NCI-H187 treated with DMSO at 0.1 percent for 48 hours (cell line): Measurements from ENCODE around the gene DHDDS.

ENCODE experiments used
- DNase-seq: peaks from one replicate; lab custom pipeline; 2025; lab: John Stamatoyannopoulos, UW

Gene DHDDS

DNA sequence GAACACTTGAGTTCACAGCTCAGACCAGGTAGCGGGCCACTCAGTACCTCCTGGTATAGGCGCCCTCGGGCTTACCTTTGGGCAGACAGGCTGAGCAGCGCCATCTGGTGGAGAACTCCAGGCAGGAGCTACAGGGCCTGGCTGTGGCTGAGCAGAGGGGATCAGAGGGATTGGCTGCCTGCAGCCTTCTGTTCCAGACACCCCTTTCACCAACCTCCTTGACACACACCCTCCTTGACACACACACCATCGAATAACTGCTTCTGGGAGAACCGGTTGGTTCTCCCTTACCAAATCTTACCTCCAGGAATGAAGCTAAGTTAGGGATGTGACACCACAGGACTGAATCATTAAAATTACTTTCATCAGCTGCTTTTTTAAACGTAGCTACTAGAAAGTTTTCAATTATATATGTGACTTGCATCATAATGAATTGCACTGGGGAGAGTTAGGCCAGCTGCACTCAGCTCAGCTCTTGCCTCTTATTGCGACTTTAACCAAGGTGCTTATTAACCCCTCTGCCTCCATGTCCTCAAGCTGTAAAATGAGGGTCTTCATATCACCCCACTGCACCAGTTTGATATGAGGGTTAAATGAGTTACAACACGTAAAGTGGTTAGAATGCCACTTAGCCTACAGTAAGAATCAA, 14.9 kb upstream of the DHDDS start:
- DNase-seq: no peak

DNA sequence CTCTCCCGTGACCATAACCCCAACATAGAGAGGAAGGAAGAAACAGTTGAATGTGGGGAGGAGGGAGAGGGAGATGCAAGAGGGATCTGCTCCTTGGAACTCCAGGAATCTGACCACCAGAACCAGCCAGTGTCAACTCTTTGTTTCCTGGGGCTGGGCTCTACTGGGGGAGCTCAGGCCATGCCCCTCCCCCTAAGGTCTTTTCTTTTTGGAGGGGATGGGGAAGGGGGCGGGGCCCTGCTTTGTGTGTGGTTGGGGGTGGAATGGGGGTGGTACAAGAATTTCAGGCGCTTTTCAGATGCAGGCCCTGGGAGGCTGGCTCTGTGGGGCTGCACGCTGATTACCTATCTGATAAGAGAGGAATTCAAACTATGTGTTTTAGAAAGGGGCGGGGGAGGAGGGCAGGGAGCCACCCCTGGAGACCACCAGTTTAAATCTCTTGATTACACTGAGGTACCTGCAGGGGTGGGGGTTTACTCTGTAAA, 13.2 kb upstream of the DHDDS start:
- DNase-seq: no peak

DNA sequence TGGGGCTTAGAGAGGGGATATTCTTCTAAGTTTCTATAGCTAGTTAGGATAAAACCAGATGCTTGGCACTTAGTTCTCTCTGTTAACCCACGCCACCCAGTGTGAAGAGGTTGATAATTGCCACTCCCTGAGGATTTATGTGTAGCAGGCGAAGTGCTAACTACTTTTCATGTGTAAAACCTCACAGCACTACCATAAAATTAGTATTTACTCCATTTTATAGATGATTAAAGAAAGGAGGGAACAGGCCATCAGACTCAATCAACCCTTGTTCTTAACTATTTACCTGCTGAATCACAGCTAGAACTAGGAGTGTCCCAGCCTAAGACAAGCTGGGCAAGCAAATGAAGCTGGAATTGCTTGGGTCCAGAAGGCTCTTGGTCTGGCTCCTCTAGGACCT, 12.6 kb upstream of the DHDDS start:
- DNase-seq: no peak

DNA sequence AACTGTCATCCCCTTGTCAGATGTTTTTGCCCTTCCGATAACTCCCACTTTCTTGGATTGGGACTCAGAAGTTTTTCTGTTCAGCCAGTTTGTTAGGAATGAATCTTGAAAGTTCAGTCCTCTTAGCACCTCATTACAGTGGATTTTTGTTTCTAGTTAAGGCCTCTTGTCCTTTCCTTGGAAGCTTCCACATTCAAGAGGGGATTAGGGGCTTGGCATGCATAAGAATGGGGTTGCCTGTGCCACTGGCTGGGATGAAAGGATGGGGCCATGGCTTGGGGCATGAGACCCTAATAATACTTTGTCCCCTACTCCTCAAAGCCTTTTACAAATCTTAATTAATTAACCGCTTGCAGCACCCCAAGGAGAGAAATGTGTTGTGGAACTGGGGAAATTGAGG, 2.4 kb upstream of the DHDDS start:
- no peak for DNase-seq

DNA sequence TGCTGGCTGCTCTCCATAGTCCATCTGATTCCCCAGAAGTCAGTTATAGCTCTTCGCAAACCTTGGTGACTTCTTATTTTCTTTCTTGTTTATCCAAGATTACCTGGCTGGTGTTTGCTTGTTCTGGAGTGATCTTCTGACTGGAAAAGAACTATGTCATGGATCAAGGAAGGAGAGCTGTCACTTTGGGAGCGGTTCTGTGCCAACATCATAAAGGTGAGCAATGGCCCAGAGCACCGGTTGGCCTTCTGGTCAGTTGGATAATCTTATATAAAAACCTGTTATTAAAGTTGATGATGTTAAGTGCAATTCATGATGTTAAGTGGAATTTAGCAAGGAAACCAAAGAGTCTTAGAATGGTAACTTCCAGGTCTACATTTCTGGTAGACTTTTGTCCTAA, 672 bp downstream of the DHDDS start:
- DNase-seq: no peak

DNA sequence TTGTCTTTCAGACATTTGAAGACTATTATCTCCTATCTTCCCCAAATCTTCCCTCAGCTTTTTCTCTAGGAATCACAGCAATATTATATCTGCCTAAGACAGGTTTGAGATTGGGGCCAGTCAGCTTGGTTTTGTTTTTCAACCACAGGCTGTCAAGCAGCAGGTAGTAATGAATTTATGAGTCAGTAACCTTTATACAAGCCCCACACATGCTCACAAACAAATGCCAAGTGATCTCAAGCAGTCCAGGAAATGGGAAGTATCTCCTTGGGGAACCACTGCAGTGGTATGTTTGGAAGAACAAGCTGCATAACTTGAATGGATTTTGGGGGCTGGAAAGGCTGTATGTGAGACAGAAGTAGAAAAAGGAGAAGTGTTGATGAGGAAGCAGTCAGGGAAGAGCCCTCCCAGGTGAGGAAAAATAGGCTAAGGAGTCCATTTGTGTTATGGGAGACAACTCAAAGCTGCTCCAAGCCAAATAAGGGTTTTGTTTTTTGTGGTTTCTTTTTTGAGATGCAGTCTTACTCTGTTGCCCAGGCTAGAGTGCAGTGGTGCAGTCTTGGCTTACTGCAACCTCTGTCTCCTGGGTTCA, 2.1 kb downstream of the DHDDS start:
- no peak for DNase-seq

DNA sequence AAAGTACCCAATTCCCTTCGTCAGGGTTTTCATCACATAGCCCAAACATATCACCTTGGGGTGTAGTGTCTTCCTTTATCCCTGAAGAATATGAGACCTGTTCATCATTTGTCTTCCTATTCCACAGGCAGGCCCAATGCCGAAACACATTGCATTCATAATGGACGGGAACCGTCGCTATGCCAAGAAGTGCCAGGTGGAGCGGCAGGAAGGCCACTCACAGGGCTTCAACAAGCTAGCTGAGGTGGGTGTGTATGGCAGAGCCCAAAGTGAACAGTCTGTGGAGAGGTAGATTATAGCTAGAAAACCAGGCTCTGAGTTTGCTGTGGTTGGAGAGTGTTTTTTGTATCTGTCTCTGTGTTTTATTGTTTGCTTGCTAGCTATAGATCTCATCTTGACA, 5.9 kb downstream of the DHDDS start:
- no peak for DNase-seq

DNA sequence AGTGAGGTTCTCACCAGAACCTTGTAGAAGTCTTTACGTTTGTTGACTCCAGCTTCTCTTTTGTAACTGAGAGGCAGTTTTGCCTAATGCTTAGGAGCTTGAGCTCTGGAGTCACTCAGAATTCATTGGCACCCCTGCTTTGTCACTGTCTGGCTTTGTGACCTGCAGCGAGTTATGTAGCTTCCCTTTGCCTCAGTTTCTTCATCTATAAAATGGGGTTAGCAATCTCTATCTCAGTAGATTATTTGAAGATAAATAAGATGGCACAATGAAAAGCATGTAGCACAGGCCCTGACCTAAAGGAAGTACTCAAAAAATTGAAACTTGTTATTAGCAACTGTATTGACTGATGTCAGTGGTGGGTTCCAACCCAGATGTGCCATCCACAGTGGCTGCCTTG, 8.1 kb downstream of the DHDDS start:
- DNase-seq: no peak

DNA sequence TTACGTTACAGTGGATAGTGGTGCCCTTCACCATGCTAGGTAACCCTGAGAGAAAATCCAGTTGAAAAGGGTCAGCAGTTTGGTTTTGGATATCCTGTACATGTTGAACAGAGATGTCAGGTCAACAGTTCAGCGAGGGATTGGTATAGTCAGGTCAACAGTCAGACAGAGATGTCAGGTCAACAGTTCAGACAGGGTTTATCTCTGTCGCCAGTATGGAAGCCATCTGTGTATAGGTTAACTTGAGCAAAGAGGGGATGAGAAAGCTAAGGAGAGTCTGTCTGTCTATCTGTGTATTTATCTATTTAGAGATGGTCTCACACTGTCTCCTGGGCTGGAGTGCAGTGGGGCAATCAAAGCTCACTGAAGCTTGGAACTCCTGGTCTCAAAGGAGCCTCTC, 17.7 kb downstream of the DHDDS start:
- no peak for DNase-seq

DNA sequence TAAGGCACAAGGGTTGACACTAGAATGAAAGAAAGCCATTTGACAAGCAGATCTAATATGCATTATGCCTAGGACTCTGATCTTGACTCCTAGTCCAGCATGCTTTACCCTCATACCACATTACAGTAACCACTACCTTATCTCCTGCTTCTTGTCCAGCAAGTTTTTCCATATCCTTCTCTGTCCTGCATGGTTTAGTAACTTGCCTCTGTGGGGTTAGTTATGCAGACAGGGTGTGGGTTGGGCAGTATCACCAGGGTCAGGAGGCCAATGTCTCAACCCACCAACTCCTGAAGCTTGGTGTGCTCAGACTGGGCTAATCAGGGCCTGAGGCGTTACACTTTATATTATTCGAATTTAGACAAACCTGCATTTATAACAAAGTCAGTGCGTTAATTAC, 18.8 kb downstream of the DHDDS start:
- no peak for DNase-seq

DNA sequence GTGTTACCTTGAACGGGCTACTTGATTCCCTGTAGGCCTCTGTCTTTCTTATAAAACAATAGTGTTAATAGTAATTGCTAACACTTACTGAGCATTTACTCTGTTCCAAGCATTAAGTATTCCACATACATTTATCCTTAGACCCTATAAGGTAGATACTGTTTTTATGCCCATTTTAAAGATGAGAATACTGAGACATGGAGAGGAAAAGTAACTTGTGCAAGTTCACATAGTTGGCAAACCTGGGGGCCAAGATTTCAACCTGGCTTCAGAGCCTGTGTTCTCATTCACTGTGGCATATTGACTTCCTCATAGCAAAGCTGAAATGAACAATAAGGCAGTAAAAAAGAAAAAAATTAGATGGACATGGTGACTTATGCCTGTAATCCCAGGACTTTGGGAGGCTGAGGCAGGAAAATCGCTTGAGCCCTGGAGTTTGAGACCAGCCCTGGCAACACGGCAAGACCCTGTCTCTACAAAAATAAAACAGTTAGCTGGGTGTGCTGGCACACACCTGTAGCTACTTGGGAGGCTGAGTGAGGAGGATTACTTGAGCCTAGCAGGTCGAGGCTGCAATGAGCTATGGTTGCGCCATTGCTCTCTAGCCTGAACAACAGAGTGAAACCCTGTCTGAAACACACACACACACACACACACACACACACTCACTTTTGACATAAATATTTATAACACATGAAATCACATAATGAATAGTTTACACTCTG, 20.5 kb downstream of the DHDDS start:
- DNase-seq: no peak

DNA sequence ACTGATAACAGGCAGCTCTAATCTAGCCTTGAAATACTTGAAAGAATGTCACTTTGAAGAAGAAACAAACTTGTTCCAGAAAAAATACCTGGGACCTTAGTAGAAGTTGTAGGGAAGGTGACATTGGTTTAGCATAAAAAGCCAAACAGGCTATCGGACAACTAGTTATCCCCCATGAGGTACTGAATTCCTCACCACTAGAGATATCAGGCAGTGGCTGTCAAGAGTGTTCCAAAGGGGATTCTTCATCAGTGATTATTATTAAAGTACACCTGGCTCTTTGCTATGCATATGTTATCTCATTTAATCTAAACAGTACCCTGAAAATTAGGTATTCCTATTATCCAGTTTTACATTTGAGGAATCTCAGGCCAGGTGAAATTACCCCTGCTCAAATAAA, 27.0 kb downstream of the DHDDS start:
- DNase-seq: no peak

DNA sequence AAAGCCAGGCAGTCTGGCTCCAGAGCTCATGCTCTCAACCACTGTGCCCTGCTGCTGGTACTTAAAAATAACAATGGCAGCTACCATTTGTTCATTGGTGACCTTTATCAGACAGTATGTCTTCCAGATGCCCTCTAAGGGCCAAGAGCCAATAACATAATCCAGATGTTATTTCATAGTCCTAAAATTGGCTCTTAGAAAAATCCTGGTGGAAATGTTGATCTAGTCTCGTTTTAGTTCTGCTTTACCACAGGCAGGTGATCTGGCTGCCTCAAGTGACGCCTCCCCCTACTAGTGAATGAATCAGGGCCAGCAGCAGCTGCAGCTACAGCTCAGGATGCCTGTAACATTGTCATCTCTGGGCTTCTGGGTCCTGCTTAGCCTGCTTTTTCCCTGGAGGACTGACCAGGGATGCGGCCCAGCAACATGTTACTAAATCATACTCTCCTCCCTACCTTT, 27.5 kb downstream of the DHDDS start:
- no peak for DNase-seq

DNA sequence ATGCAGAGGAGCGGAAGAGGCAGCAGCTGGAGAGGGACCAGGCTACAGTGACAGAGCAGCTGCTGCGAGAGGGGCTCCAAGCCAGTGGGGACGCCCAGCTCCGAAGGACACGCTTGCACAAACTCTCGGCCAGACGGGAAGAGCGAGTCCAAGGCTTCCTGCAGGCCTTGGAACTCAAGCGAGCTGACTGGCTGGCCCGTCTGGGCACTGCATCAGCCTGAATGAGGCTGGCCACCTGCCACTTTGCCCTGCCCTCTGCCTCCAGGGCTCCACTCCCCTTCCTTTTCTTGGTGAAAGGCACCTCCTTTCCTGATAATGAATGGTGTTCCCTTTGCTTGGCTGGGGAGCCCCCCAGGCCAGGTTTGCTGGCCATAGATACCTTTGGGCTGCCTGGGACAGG, 36.8 kb downstream of the DHDDS start:
- no peak for DNase-seq

DNA sequence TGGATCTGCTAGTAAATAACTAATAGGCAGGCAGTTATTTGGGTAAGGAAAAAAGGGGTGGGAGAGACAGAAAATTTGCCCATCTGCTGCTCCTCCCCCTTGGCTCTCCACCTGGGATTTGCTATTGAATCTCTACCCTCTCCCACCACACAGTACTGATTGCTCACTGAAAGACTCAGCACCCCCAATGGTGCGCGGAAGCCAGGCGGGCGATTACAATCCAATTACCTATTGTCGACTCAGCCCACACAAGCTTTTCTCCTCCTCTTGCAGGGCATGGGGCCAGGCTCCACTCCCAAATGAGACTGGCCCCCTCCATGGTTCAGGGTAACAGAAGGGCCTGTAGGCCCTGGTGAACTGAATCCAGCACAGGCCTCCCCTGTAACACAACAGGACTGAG, 37.4 kb downstream of the DHDDS start:
- DNase-seq: no peak

DNA sequence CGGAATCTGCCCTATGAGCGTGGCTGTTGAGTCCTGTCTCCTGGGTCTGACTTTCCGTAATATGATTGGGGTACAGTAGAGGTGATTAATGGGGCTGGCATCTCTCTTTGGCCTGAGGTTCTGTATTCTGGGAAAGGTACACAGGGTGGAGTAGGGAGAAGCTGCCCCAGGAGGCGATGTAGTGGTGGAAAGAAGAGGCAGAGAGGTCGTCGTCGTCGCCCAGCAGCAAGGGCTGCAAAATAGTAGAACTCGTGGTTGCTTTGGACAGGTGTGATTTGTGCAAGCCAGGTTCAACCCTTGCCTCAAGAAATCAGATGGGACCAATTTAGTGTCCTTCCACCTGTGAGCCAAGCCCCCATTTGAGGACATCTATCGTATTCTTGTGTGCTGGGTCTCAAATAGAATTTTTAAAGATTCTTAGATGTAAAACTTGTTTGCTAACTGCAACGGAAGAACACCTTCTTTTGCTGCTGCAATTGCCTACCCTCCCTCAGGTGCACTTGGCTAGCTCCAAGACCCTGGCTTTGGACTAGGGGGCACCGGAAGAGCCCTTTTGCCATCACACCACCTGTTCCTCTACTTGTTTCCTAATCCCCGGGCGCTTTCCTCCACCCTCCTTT, 38.9 kb downstream of the DHDDS start:
- no peak for DNase-seq

DNA sequence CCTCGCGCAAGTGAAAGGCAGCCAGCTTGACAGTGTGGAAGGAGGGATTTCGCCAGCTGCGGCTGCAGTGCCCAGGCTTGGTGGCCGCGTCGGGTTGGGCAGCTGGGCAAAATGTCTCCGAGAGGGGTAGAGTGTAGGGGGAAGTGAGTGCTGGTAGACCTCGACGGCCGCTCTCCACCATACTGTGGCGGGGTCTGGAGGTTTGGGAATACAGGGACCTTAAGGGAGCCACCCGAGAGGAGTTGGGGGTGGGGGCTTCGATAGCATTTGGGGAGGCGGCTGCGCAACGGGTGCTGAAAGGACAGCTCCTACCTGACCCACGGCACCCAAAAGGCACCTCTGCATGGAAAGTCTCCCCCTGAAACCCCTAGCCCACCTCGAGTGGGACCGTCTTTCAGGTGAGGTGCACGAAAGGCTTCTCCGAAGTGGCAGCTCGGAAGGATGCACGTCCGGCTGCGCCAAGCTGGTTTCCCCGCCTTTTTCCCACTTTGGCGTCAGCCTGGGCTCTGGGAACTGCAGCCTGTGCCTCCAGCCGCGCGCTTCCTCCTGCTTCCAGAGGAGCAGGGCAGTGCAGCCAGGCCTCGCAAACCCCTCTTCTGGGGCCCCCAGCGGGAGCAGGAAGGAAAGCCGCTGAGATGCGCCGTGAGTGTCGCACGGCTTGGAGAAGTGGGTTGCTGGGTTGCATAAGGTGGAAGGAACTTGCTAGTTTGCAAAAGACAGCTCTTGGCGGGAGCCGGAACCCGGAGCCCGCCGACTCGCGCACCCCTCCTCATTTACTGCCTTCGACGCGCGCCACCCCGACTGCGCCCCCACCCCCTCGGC, 39.6 kb downstream of the DHDDS start:
- DNase-seq: no peak

DNA sequence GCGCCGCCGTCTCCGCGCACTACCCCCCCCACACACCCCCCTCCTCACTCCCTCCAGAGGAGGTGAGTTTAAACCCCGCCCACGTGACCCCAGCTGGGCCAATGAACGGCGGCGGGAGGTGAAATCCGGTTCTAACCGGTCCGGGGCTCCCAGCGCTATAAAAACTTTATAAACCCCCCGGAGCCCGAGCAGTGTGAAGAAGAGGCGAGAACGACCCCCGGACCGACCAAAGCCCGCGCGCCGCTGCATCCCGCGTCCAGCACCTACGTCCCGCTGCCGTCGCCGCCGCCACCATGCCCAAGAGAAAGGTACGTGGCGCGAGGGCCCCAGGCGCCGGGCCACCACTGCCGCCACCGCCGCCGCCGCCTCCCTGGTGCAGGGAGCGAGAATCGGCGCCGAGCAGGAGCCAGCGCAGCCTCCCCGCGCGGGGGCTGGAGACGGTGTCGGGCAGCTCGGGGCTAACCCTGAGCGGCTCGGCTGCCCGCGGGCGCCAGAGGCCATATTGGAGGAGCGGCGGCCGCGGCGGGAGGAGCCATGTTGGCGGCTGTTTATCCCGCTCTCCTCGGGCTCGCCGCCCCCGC, 40.3 kb downstream of the DHDDS start, which contains the start of gene HMGN2:
Gene HMGN2 (plus strand): TSS at position 121 of the 581 bp plus-strand sequence. CDS start 173 bp downstream, at position 294.
- peak; percentile 65 for DNase-seq

DNA sequence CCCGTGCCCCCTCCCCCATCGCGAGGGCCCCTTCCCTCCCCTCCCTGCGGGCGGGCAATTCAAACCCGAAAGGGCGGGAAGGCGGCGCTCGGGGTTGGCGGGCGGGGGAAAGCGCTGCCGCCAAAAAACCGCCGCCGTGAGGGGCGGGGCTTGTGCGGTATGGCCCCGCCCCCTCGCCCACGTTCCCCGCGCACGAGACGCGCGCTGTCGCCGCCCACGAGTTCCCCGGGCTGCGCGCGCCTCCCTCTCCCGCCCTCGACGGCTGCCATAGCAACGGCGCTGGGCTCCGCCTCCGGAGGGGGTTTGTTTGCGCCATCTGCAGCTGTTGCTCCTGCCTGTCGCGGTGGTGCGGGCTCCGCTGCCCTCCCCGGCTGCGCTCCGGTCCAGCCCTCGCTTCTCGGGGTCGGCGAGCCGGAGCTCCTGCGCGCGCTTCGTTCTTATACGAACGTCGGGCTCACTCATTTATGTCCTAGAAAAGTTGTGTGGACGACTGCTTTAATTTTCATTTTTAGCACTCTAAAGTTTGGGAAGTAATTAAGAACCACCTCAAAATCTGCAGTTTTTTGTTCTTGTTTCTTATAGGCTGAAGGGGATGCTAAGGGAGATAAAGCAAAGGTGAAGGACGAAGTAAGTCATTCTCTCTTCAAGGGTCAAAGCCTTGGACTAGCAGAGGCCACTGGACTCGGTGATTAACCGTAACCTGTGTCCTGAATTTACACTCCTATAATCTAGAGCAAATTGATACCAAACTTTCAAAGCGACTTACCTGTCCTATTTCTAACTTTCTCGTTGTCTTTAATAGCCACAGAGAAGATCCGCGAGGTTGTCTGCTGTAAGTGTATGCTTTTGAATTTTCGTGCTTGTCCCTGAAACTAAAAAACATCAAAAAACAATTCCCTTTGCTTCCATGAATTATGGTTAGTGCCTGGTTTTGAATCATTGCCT, 41.1 kb downstream of the DHDDS start:
- no peak for DNase-seq

DNA sequence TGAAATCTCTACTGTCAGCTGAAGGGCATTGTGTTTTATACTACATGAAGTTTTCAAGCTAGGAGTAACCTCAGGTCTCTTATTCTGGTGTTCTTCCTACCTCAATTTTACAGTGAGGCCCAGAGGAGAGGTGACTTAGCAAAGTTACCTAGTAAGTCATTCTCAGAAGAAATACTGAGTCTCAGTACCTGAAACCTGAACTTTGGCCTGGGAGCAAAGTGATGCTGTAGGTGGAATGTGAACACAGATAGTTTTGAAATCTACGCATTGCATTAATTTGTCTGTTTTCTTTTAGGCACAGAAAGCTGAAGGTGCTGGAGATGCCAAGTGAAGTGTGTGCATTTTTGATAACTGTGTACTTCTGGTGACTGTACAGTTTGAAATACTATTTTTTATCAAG, 42.7 kb downstream of the DHDDS start:
- DNase-seq: no peak
